Measurements from ENCODE around the gene NLGN2. TPM values are rescaled to one million over a fixed set of nuclear protein-coding genes. Genes with fewer than 3 reads are reported as not detected.

NLGN2 gene
- total and polyA plus RNA-seq, 7 donors = 0.60 to 18.8 (median 7.6) TPM

GRCh38 chr17:7410634-7411426, 3.2 kb downstream of the NLGN2 start:
- Histone ChIP-seq H3K27ac (no peak overlapping the region), H3K9me3 (no peaks in the 10 kb centered on the region), H3K4me3 (no peak overlapping the region), H3K27me3 (no peaks in the 10 kb centered on the region), H3K4me1 (peaks cover 0 to 14% (median 10%) of the 10 kb centered on the region in 4 donors), H3K36me3 (peaks cover 0 to 42% (median 9%) of the 10 kb centered on the region in 4 donors)
- no peak for DNase-seq
- TF ChIP-seq EP300 (IDR thresholded peaks at IDR 0.05) (no peak), POLR2AphosphoS5 (IDR thresholded peaks at IDR 0.05) (no peak), POLR2A (IDR thresholded peaks at IDR 0.05) (no peak)
- TF ChIP-seq, protein P1, sequence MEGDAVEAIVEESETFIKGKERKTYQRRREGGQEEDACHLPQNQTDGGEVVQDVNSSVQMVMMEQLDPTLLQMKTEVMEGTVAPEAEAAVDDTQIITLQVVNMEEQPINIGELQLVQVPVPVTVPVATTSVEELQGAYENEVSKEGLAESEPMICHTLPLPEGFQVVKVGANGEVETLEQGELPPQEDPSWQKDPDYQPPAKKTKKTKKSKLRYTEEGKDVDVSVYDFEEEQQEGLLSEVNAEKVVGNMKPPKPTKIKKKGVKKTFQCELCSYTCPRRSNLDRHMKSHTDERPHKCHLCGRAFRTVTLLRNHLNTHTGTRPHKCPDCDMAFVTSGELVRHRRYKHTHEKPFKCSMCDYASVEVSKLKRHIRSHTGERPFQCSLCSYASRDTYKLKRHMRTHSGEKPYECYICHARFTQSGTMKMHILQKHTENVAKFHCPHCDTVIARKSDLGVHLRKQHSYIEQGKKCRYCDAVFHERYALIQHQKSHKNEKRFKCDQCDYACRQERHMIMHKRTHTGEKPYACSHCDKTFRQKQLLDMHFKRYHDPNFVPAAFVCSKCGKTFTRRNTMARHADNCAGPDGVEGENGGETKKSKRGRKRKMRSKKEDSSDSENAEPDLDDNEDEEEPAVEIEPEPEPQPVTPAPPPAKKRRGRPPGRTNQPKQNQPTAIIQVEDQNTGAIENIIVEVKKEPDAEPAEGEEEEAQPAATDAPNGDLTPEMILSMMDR (IDR thresholded peaks at IDR 0.05) = no peak
- 83 to 90% methylated on average over 25 of the region's 25 CpGs for WGBS, 2 donors
- intact Hi-C loops (cut with DNase I) = no loop called here

GRCh38 chr17:7411427-7411750, 3.7 kb downstream of the NLGN2 start:
- DNase-seq = no peak
- Histone ChIP-seq H3K36me3 (peaks cover 0 to 47% (median 9%) of the 10 kb centered on the region in 4 donors), H3K4me1 (peaks cover 0 to 8% (median 5%) of the 10 kb centered on the region in 4 donors), H3K9me3 (no peaks in the 10 kb centered on the region), H3K27me3 (no peaks in the 10 kb centered on the region), H3K4me3 (no peak overlapping the region), H3K27ac (no peak overlapping the region)
- intact Hi-C loops (cut with DNase I) = no loop called here
- WGBS, 2 donors = 88 to 92% methylated on average over 8 of the region's 8 CpGs
- TF ChIP-seq POLR2A (IDR thresholded peaks at IDR 0.05) = no peak
- TF ChIP-seq EP300 (IDR thresholded peaks at IDR 0.05) = no peak
- no peak for TF ChIP-seq POLR2AphosphoS5 (IDR thresholded peaks at IDR 0.05)
- TF ChIP-seq, protein P1 (IDR thresholded peaks at IDR 0.05) = no peak

GRCh38 chr17:7413346-7413985, 5.8 kb downstream of the NLGN2 start:
- 77 to 83% methylated on average over 6 of the region's 6 CpGs for WGBS, 2 donors
- no peaks in the 10 kb centered on the region for H3K4me1 ChIP-seq
- no peak overlapping the region for H3K27ac ChIP-seq
- H3K4me3 ChIP-seq = no peak overlapping the region
- no peak for DNase-seq
- H3K36me3 ChIP-seq = peaks cover 0 to 60% (median 12%) of the 10 kb centered on the region in 4 donors
- H3K9me3 ChIP-seq = no peaks in the 10 kb centered on the region
- H3K27me3 ChIP-seq = no peaks in the 10 kb centered on the region
- intact Hi-C loops (cut with DNase I) = no loop called here
- TF ChIP-seq, protein P1 (IDR thresholded peaks at IDR 0.05) = no peak
- no peak for TF ChIP-seq EP300 (IDR thresholded peaks at IDR 0.05)
- no peak for TF ChIP-seq POLR2A (IDR thresholded peaks at IDR 0.05)
- no peak for TF ChIP-seq POLR2AphosphoS5 (IDR thresholded peaks at IDR 0.05)

DNA sequence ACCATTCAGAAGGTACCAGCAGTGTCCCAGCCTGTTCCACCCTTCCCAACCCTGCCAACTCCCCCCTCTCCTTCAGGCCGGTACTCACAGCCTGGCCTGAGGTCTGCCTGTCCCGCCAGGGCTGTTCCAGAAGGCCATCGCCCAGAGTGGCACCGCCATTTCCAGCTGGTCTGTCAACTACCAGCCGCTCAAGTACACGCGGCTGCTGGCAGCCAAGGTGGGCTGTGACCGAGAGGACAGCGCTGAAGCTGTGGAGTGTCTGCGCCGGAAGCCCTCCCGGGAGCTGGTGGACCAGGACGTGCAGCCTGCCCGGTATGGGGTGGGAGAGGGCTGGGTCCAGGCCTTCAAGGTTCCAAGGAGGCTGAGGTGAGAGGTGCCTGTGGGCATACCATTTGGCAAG, 7.2 kb downstream of the NLGN2 start:
- Histone ChIP-seq H3K9me3 (no peaks in the 10 kb centered on the region), H3K27me3 (no peaks in the 10 kb centered on the region), H3K4me3 (no peak overlapping the region), H3K27ac (no peak overlapping the region), H3K4me1 (no peaks in the 10 kb centered on the region), H3K36me3 (peaks cover 0 to 46% (median 8%) of the 10 kb centered on the region in 4 donors)
- intact Hi-C loops (cut with DNase I) = no loop called here
- TF ChIP-seq POLR2AphosphoS5 (IDR thresholded peaks at IDR 0.05) = no peak
- TF ChIP-seq, protein P1 (IDR thresholded peaks at IDR 0.05) = no peak
- no peak for TF ChIP-seq POLR2A (IDR thresholded peaks at IDR 0.05)
- no peak for TF ChIP-seq EP300 (IDR thresholded peaks at IDR 0.05)
- no peak for DNase-seq
- 83 to 87% methylated on average over 14 of the region's 14 CpGs for WGBS, 2 donors

All from sigmoid colon (tissue), 7 donors.